ENCODE data around the gene SIPA1L2. TPM values are rescaled to one million over a fixed set of nuclear protein-coding genes. Genes with fewer than 3 reads are reported as not detected.

Gene SIPA1L2
- total and polyA plus RNA-seq, 4 donors, result 2.9 to 27.6 (median 10.2) TPM

DNA sequence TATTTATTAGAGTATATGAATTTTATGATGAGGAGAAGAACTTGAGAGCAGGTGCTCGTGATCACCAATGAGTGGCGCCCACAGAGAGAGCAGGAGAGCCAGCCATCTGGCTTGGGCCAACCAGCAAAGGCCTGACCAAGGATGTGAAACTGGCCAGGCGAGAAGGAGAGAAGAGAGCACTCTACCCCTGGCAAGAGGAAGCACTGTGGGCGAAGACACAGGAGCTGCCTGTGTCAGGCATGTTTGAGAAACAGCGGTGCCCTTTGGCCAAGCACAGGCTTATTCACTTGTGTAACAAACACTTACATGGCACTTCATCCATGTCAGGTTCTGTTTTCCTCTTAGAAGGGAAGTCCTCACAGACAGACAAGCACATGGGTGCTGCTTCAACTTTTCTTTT is 4.2 kb upstream of the SIPA1L2 start:
- no peak overlapping the region for H3K27ac ChIP-seq (ENCODE audit: low read depth in 1 of 2, low read length in 2 of 2)
- no peak overlapping the region for H3K4me3 ChIP-seq (ENCODE audit: low read length in 2 of 2)
- no peaks in the 10 kb centered on the region for H3K36me3 ChIP-seq (ENCODE audit: control insufficient read depth in 1 of 2, insufficient read depth in 2 of 2, low read length in 1 of 2)
- WGBS, 2 donors, result 82 to 84% methylated on average over 5 of the region's 5 CpGs
- intact Hi-C loops (cut with DNase I), result loop anchor here (2.0 to 10.0 kb wide), 4 partner anchors 311 to 607 kb away; partner anchors contain the start of gene NTPCR (in 1 of the 2)
- H3K4me1 ChIP-seq (ENCODE audit: control insufficient read depth in 1 of 2, insufficient read depth in 2 of 2, low read length in 2 of 2), result no peaks in the 10 kb centered on the region
- H3K9me3 ChIP-seq (ENCODE audit: control insufficient read depth, low read length), result no peaks in the 10 kb centered on the region
- DNase-seq, result peak in 1 of 2 donors; percentile 76
- H3K27me3 ChIP-seq (ENCODE audit: control insufficient read depth in 1 of 2, insufficient read depth in 2 of 2, low read length in 1 of 2), result peaks cover 0 to 2% of the 10 kb centered on the region in 2 donors
- ATAC-seq (ENCODE audit: low FRiP score), result no peak

DNA sequence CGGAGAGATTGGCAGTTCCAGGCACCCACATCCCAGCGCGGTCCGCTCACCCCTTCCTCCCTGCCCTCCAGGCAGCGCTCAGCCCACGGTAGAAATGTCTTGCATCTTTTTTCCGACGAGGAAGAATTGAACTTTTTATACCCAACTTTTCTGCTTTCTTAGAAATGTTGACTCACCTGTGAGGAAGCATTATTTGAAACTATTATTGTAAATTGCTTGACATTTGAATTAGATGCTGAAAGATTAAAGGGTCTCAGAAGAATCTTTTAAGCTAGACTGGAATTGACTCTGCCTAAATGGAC is 912 bp upstream of the SIPA1L2 start:
- H3K4me3 ChIP-seq (ENCODE audit: low read length in 2 of 2), result peak overlapping the region; percentile 61 to 81
- no peaks in the 10 kb centered on the region for H3K4me1 ChIP-seq (ENCODE audit: control insufficient read depth in 1 of 2, insufficient read depth in 2 of 2, low read length in 2 of 2)
- H3K36me3 ChIP-seq (ENCODE audit: control insufficient read depth in 1 of 2, insufficient read depth in 2 of 2, low read length in 1 of 2), result no peaks in the 10 kb centered on the region
- DNase-seq (no peak), ATAC-seq (ENCODE audit: low FRiP score) (no peak)
- 1 to 2% methylated on average over 8 of the region's 8 CpGs for WGBS, 2 donors
- H3K9me3 ChIP-seq (ENCODE audit: control insufficient read depth, low read length), result no peaks in the 10 kb centered on the region
- no peaks in the 10 kb centered on the region for H3K27me3 ChIP-seq (ENCODE audit: control insufficient read depth in 1 of 2, insufficient read depth in 2 of 2, low read length in 1 of 2)
- H3K27ac ChIP-seq (ENCODE audit: low read depth in 1 of 2, low read length in 2 of 2), result no peak overlapping the region
- intact Hi-C loops (cut with DNase I), result loop anchor here (10.0 kb wide), 3 partner anchors 314 to 486 kb away; partner anchors contain the start of gene NTPCR (in 1 of the 2)

DNA sequence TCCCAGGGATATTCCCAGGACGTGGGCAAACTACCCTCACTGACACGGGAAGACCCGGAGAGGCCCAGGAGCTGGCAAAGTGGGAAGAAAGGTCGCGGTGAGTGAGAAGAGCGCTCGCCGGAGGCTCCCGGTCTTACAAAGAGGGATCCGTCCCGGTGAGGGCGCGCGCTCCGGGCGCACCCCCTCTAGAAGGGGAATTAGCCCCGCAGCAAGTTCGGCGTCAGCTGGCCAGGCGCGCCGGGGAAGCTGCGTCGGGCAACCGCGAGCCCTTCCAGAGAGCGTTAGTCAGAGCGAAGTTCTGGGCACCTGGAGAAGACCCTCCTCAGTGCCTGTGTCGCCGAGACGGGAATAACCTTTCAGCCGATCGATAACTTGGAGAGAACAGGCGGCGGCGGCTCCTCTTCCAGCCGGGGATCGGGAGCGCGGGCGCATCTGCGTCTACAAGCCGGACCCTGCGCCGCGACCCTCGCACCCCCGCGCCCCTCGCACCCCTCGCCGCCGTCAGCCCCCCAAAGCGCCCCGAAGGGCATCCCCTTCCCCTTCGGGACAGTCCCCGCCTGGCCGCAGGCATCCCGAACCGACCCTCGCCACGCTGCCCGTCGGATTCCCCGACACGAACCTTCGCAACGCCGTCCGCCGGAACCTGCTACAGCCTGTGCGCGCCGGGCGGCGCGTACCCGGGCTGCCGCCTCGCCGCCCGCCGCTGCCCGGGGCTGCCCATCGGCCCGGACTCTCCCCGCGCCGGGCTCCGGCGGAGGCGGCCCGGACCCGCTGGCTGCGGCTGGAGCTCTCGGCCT is 485 bp downstream of the SIPA1L2 start:
- intact Hi-C loops (cut with DNase I), result loop anchor here (5.0 to 10.0 kb wide), 5 partner anchors 77 to 485 kb away; partner anchors contain the start of gene NTPCR (in 1 of the 2)
- Histone ChIP-seq H3K9me3 (ENCODE audit: control insufficient read depth, low read length) (no peaks in the 10 kb centered on the region), H3K4me3 (ENCODE audit: low read length in 2 of 2) (peak overlapping the region; percentile 61 to 69), H3K36me3 (ENCODE audit: control insufficient read depth in 1 of 2, insufficient read depth in 2 of 2, low read length in 1 of 2) (no peaks in the 10 kb centered on the region), H3K27me3 (ENCODE audit: control insufficient read depth in 1 of 2, insufficient read depth in 2 of 2, low read length in 1 of 2) (no peaks in the 10 kb centered on the region), H3K4me1 (ENCODE audit: control insufficient read depth in 1 of 2, insufficient read depth in 2 of 2, low read length in 2 of 2) (no peaks in the 10 kb centered on the region), H3K27ac (ENCODE audit: low read depth in 1 of 2, low read length in 2 of 2) (no peak overlapping the region)
- 0 to 1% methylated on average over 68 to 96 of the region's 96 CpGs for WGBS, 2 donors
- peak; percentile 64 to 87 for DNase-seq
- ATAC-seq (ENCODE audit: low FRiP score), result peak; percentile 17

DNA sequence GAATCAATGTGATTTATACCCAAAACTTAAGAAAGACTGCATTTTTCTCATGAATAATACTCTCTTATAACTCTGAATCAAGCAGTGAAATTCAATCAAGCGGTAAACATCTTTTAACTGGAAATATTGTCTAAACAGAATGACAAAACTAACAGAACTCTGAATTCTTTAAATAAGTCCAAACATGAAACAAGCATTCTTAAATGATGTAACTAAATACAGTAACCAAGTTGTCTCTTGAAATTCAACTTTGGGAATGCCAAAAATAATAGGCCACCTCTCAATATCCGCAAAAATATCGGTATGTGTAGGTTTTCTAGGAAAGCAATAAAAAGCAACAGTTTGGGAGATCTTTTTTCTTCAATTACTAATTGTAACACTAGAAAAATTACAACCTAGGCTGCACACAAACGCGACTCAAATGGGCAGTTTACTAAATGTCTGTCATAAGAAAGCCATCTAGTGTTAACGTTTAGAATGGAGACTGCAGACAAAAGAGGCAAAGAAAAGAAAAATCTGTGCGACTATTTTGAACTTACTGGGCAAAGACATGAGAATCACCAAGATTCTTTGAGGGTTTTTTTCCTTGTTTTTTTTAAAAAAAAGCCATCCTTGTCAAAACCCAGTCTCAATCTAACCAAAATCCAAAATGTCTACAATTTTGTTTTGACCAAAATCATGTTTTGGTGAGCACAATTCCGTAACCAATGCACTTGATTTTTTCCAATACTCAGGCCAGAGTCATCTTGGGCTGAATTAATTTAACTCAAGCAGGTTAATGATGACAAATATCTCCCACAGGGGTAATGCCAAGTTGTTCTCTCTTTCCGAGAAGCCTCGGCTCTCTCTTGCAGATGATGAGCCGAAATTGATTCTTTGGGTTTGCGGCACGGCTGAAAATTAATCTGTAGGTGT is 1.3 kb downstream of the SIPA1L2 start:
- intact Hi-C loops (cut with DNase I), result loop anchor here (5.0 to 10.0 kb wide), 3 partner anchors 76 to 484 kb away; no protein-coding TSS in a partner anchor

DNA sequence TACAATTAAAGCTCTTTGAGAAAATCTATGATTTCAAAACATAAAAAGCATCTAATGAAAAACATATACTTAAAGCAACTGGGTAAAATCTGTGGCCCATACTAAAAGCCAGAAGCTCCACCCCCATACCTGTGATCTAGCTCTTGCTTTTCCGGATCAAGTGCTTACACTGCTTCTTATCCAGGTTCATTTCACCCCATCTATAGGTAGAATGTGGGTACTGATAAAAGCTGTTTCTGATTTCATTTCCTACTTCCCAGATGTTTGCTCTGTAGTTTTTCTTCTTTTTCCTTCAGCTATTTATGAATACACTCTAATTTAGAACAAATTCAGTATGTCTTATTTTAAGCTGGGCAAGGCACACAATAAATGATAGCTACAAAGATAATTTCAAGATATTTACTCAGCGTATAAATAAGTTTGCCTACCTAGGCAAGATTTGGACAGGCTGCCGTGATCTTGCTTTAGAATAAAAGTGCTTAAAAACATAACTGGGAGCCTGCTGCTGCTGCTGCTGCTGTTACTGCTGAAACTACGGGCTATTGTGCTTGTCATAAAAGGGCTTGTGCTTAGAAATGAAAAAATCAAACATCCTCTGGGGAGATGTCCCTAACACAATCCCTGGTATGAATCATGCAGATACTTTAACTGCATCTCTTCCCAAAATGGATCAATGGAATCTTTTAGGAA is 2.1 kb downstream of the SIPA1L2 start:
- DNase-seq, result no peak
- Histone ChIP-seq H3K36me3 (ENCODE audit: control insufficient read depth in 1 of 2, insufficient read depth in 2 of 2, low read length in 1 of 2) (no peaks in the 10 kb centered on the region), H3K27me3 (ENCODE audit: control insufficient read depth in 1 of 2, insufficient read depth in 2 of 2, low read length in 1 of 2) (no peaks in the 10 kb centered on the region), H3K4me3 (ENCODE audit: low read length in 2 of 2) (no peak overlapping the region), H3K27ac (ENCODE audit: low read depth in 1 of 2, low read length in 2 of 2) (no peak overlapping the region), H3K9me3 (ENCODE audit: control insufficient read depth, low read length) (no peaks in the 10 kb centered on the region), H3K4me1 (ENCODE audit: control insufficient read depth in 1 of 2, insufficient read depth in 2 of 2, low read length in 2 of 2) (no peaks in the 10 kb centered on the region)
- WGBS, 2 donors, result 60 to 69% methylated on average over 4 of the region's 4 CpGs
- intact Hi-C loops (cut with DNase I), result loop anchor here (5.0 to 10.0 kb wide), 3 partner anchors 75 to 483 kb away; no protein-coding TSS in a partner anchor
- no peak for ATAC-seq (ENCODE audit: low FRiP score)

More for the DNA sequence above, 1.3 kb downstream of the SIPA1L2 start:
- Histone ChIP-seq H3K27ac (ENCODE audit: low read depth in 1 of 2, low read length in 2 of 2) (no peak overlapping the region), H3K36me3 (ENCODE audit: control insufficient read depth in 1 of 2, insufficient read depth in 2 of 2, low read length in 1 of 2) (no peaks in the 10 kb centered on the region), H3K27me3 (ENCODE audit: control insufficient read depth in 1 of 2, insufficient read depth in 2 of 2, low read length in 1 of 2) (no peaks in the 10 kb centered on the region), H3K4me1 (ENCODE audit: control insufficient read depth in 1 of 2, insufficient read depth in 2 of 2, low read length in 2 of 2) (no peaks in the 10 kb centered on the region), H3K4me3 (ENCODE audit: low read length in 2 of 2) (peak overlapping the region; percentile 32 to 61), H3K9me3 (ENCODE audit: control insufficient read depth, low read length) (no peaks in the 10 kb centered on the region)
- no peak for DNase-seq
- 12 to 15% methylated on average over 13 of the region's 13 CpGs for WGBS, 2 donors
- no peak for ATAC-seq (ENCODE audit: low FRiP score)

DNA sequence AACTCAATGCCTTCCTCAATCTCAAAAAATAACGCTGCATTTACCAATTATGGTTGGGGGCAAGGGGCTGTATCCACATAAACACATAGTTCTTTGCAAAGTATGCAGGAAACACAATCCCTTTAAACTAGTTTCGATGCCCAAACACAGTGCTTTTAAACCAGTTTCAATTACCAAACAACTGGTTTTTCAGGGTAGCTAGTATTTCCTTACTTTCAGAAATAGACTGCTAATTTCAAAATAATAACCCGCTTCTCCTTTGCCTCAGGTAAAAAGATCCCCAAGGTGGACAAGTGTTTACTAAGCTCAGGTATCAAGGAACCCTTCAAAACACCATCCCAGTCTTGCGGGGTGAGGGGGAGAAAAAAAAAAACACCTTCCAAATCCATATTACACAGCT is 2.8 kb downstream of the SIPA1L2 start:
- H3K27me3 ChIP-seq (ENCODE audit: control insufficient read depth in 1 of 2, insufficient read depth in 2 of 2, low read length in 1 of 2), result no peaks in the 10 kb centered on the region
- H3K27ac ChIP-seq (ENCODE audit: low read depth in 1 of 2, low read length in 2 of 2), result no peak overlapping the region
- no peaks in the 10 kb centered on the region for H3K36me3 ChIP-seq (ENCODE audit: control insufficient read depth in 1 of 2, insufficient read depth in 2 of 2, low read length in 1 of 2)
- DNase-seq (no peak), ATAC-seq (ENCODE audit: low FRiP score) (no peak)
- no peak overlapping the region for H3K4me3 ChIP-seq (ENCODE audit: low read length in 2 of 2)
- H3K4me1 ChIP-seq (ENCODE audit: control insufficient read depth in 1 of 2, insufficient read depth in 2 of 2, low read length in 2 of 2), result no peaks in the 10 kb centered on the region
- WGBS, 2 donors, result 90 to 99% methylated on average over 4 of the region's 4 CpGs
- intact Hi-C loops (cut with DNase I), result loop anchor here (5.0 to 10.0 kb wide), 3 partner anchors 75 to 482 kb away; no protein-coding TSS in a partner anchor
- no peaks in the 10 kb centered on the region for H3K9me3 ChIP-seq (ENCODE audit: control insufficient read depth, low read length)

DNA sequence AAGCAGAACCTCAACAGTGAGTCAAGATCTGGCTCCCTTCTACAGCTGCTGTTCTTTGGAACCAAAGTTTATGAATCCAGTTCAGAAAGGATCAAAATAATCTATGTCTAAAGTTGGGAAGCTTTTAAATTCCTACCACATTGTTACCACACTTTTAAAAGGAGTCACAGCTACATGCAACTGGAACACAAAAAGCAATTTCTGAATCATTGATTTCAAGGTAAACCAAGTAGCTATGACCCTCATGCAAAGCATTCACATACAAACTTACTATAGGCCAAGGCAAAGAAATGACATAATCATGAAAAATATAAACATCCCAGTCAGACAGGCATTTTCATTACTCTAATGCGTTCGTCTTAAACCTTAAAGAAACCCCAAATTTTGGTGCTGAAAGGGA is 3.5 kb downstream of the SIPA1L2 start:
- H3K27ac ChIP-seq (ENCODE audit: low read depth in 1 of 2, low read length in 2 of 2), result no peak overlapping the region
- whole genome bisulfite sequencing, 2 donors, result 28 to 51% methylated on average over 2 of the region's 2 CpGs
- H3K36me3 ChIP-seq (ENCODE audit: control insufficient read depth in 1 of 2, insufficient read depth in 2 of 2, low read length in 1 of 2), result no peaks in the 10 kb centered on the region
- no peaks in the 10 kb centered on the region for H3K27me3 ChIP-seq (ENCODE audit: control insufficient read depth in 1 of 2, insufficient read depth in 2 of 2, low read length in 1 of 2)
- DNase-seq (no peak), ATAC-seq (ENCODE audit: low FRiP score) (no peak)
- no peak overlapping the region for H3K4me3 ChIP-seq (ENCODE audit: low read length in 2 of 2)
- H3K4me1 ChIP-seq (ENCODE audit: control insufficient read depth in 1 of 2, insufficient read depth in 2 of 2, low read length in 2 of 2), result no peaks in the 10 kb centered on the region
- H3K9me3 ChIP-seq (ENCODE audit: control insufficient read depth, low read length), result no peaks in the 10 kb centered on the region
- intact Hi-C loops (cut with DNase I), result loop anchor here (5.0 to 10.0 kb wide), 3 partner anchors 74 to 482 kb away; no protein-coding TSS in a partner anchor

DNA sequence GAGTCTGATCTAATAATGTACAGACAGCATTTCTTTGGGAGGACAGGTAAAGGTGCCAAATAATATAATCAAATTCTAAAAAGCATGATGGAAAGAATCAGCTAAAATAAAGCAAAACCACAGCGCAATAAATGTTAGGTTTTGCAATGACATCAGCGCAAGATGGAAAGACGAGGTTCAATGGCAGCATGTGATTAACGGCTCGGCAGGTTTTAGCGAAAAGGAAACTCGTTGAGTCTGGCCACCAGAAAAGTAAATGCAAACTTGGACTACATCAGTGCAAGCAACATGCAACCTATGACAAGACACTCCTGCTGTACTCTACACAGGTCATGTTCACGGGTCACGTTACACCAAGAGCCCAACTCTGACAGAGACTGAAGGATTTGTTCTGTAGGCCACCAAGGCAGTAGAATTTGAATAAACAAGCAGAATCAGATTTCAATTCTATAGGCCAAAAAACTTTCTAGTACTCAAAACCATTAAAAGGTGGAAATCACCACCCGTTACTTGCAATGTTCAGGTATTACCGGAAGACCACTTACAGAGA is 4.5 kb downstream of the SIPA1L2 start:
- H3K9me3 ChIP-seq (ENCODE audit: control insufficient read depth, low read length), result no peaks in the 10 kb centered on the region
- H3K27me3 ChIP-seq (ENCODE audit: control insufficient read depth in 1 of 2, insufficient read depth in 2 of 2, low read length in 1 of 2), result no peaks in the 10 kb centered on the region
- no peaks in the 10 kb centered on the region for H3K36me3 ChIP-seq (ENCODE audit: control insufficient read depth in 1 of 2, insufficient read depth in 2 of 2, low read length in 1 of 2)
- no peak overlapping the region for H3K4me3 ChIP-seq (ENCODE audit: low read length in 2 of 2)
- no peak for ATAC-seq (ENCODE audit: low FRiP score)
- WGBS, 2 donors, result 97% methylated on average over 11 of the region's 11 CpGs
- no peak overlapping the region for H3K27ac ChIP-seq (ENCODE audit: low read depth in 1 of 2, low read length in 2 of 2)
- intact Hi-C loops (cut with DNase I), result loop anchor here (5.0 to 10.0 kb wide), 3 partner anchors 73 to 481 kb away; no protein-coding TSS in a partner anchor
- no peak for DNase-seq
- H3K4me1 ChIP-seq (ENCODE audit: control insufficient read depth in 1 of 2, insufficient read depth in 2 of 2, low read length in 2 of 2), result peaks cover 0 to under 1% of the 10 kb centered on the region in 2 donors
